Stomach (tissue), 9 donors: Measurements from ENCODE around the gene VAV2. TPM values are rescaled to one million over a fixed set of nuclear protein-coding genes. Genes with fewer than 3 reads are reported as not detected.

Experiments used
- DNase-seq, 2 donors: peaks; one replicate each; pipeline versions ENCODE4 v3.0.0 to v3.0.0-alpha.2; 2013 to 2019
- H3K27ac ChIP-seq, 5 donors: fragments of 200-600 bp in 4 of 5; sonication (generic) in 4 of 5; one replicate each; pipeline ENCODE4 v1.5.1; 2013 to 2019; ENCODE audit warnings: mild to moderate bottlenecking in 1 of 5, moderate library complexity in 1 of 5
- H3K27me3 ChIP-seq, 3 donors: fragments of 200-600 bp; sonication (generic); one replicate each; pipeline ENCODE4 v1.5.1; 2017 to 2019; ENCODE audit warnings: mixed run types in 1 of 3
- H3K36me3 ChIP-seq, 4 donors: fragments of 200-600 bp; sonication (generic); 1 replicate in 3 of 4; 2 replicates in 1 of 4; pipeline ENCODE4 v1.5.1; 2016 to 2019
- H3K4me1 ChIP-seq, 4 donors: fragments of 200-600 bp; sonication (generic); one replicate each; pipeline ENCODE4 v1.5.1; 2016 to 2019
- H3K4me3 ChIP-seq, 4 donors: fragments of 200-600 bp; sonication (generic) in 3 of 4; one replicate each; pipeline ENCODE4 v1.5.1; 2016 to 2019; ENCODE audit warnings: mild to moderate bottlenecking in 1 of 4
- H3K9me3 ChIP-seq, 4 donors: fragments of 200-600 bp; sonication (generic); one replicate each; pipeline ENCODE4 v1.5.1; 2016 to 2019
- CTCF ChIP-seq, 7 experiments: fragments of 450-650 bp in 4 of 7; fragments of 200-600 bp in 3 of 7; sonication (generic) in 3 of 7; IDR thresholded peaks; one replicate each; pipeline ENCODE4 v1.5.1; 2016 to 2019; ENCODE audit warnings: antibody characterized with exemption in 7 of 7, control low read depth in 2 of 7, mild to moderate bottlenecking in 1 of 7
- EP300 ChIP-seq: sonication (generic); formaldehyde crosslinking; IDR thresholded peaks from one replicate; pipeline ENCODE4 v1.6.1; 2017; ENCODE audit warnings: antibody characterized with exemption
- POLR2A ChIP-seq, 4 donors: fragments of 450-650 bp; IDR thresholded peaks; one replicate each; pipeline ENCODE4 v1.6.1; 2016; ENCODE audit warnings: antibody characterized with exemption in 4 of 4, control low read depth in 2 of 4, mild to moderate bottlenecking in 1 of 4, moderate library complexity in 1 of 4
- POLR2AphosphoS5 ChIP-seq, 3 donors: sonication (generic); formaldehyde crosslinking; IDR thresholded peaks; one replicate each; pipeline ENCODE4 v1.6.1; 2016; ENCODE audit warnings: antibody characterized with exemption in 3 of 3
- WGBS, 5 donors: extraction: QIAGEN DNeasy Blood & Tissue Kit in 3 of 5; methylation state at CpG; one replicate each; pipeline versions ENCODE4 v1.1.5 to v1.1.7; 2013 to 2018; 5-methylcytosine and 5-hydroxymethylcytosine counted together
- intact Hi-C: fragments of 100-400 bp; cut with DNase I; formaldehyde crosslinking; loops from one replicate; pipeline ENCODE4 v1.15.1; 2023; ENCODE audit warnings: low total_unique reads
- polyA plus RNA-seq, 3 donors: library from polyadenylated mRNA; stranded (reverse); fragments of 200-250 nt; gene quantifications; one replicate each; pipeline ENCODE4 v1.2.3, GENCODE V29; 2013
- total RNA-seq, 5 donors: library from RNA; depleted of rRNA; stranded (reverse); fragments of >200 nt; gene quantifications; one replicate each; pipeline versions ENCODE4 v1.1.0 to v1.2.3, GENCODE V29; 2014 to 2016
- donor health status: healthy with polysubstance abuse.
- donor health status: Bipolar disorder and iron deficiency.
- donor health status: healthy.

Gene VAV2
- total and polyA plus RNA-seq, 8 donors: 4.1 to 14.2 (median 7.0) TPM

- no peak for DNase-seq
- H3K27ac ChIP-seq: no peak overlapping the region
- intact Hi-C loops: no loop called here
- 92 to 99% (median 97%) methylated on average over 5 of the region's 5 CpGs for WGBS, 5 donors
- peaks cover 0 to 22% (median 15%) of the 10 kb centered on the region in 4 donors for H3K4me1 ChIP-seq
- H3K27me3 ChIP-seq: no peaks in the 10 kb centered on the region
- H3K9me3 ChIP-seq: no peaks in the 10 kb centered on the region
- no peaks in the 10 kb centered on the region for H3K36me3 ChIP-seq
- TF ChIP-seq POLR2AphosphoS5 (IDR thresholded peaks at IDR 0.05) (no peak), CTCF (IDR thresholded peaks at IDR 0.05) (no peak), EP300 (no peak), POLR2A (IDR thresholded peaks at IDR 0.05) (no peak)
- H3K4me3 ChIP-seq: no peak overlapping the region
These were observed 148.9 kb downstream of the VAV2 start for GRCh38 chr9:133843250-133843649.

- Histone ChIP-seq H3K4me3 (no peak overlapping the region), H3K27ac (no peak overlapping the region), H3K9me3 (no peaks in the 10 kb centered on the region), H3K4me1 (peaks cover 0 to 22% (median 15%) of the 10 kb centered on the region in 4 donors), H3K36me3 (no peaks in the 10 kb centered on the region), H3K27me3 (no peaks in the 10 kb centered on the region)
- intact Hi-C loops: no loop called here
- TF ChIP-seq CTCF (IDR thresholded peaks at IDR 0.05): no peak
- TF ChIP-seq POLR2A (IDR thresholded peaks at IDR 0.05): no peak
- TF ChIP-seq EP300: no peak
- TF ChIP-seq POLR2AphosphoS5 (IDR thresholded peaks at IDR 0.05): no peak
- WGBS, 5 donors: 76 to 94% (median 89%) methylated on average over 22 to 23 of the region's 23 CpGs
- DNase-seq: no peak
These were observed 149.3 kb downstream of the VAV2 start for GRCh38 chr9:133842721-133843227.

GRCh38 chr9:133842174-133842573, 149.9 kb downstream of the VAV2 start:
- H3K27ac ChIP-seq: no peak overlapping the region
- intact Hi-C loops: no loop called here
- DNase-seq: peak; percentile 56 to 62
- WGBS, 5 donors: 30 to 50% (median 33%) methylated on average over 9 to 17 of the region's 17 CpGs
- TF ChIP-seq CTCF (IDR thresholded peaks at IDR 0.05) (no peak), EP300 (no peak), POLR2AphosphoS5 (IDR thresholded peaks at IDR 0.05) (no peak), POLR2A (IDR thresholded peaks at IDR 0.05) (no peak)
- H3K36me3 ChIP-seq: no peaks in the 10 kb centered on the region
- peaks cover 0 to 22% (median 15%) of the 10 kb centered on the region in 4 donors for H3K4me1 ChIP-seq
- no peaks in the 10 kb centered on the region for H3K9me3 ChIP-seq
- no peak overlapping the region for H3K4me3 ChIP-seq
- H3K27me3 ChIP-seq: no peaks in the 10 kb centered on the region

GRCh38 chr9:133841167-133841812, 150.8 kb downstream of the VAV2 start:
- Histone ChIP-seq H3K9me3 (no peaks in the 10 kb centered on the region), H3K27me3 (no peaks in the 10 kb centered on the region), H3K27ac (no peak overlapping the region), H3K36me3 (no peaks in the 10 kb centered on the region), H3K4me3 (no peak overlapping the region), H3K4me1 (peaks cover 0 to 22% (median 15%) of the 10 kb centered on the region in 4 donors)
- intact Hi-C loops: no loop called here
- WGBS, 5 donors: 84 to 93% (median 91%) methylated on average over 8 to 10 of the region's 10 CpGs
- no peak for DNase-seq
- TF ChIP-seq EP300 (no peak), POLR2AphosphoS5 (IDR thresholded peaks at IDR 0.05) (no peak), POLR2A (IDR thresholded peaks at IDR 0.05) (no peak), CTCF (IDR thresholded peaks at IDR 0.05) (no peak)
